Testis (tissue), 3 donors: ENCODE data around the gene CELA3A. TPM values are rescaled to one million over a fixed set of nuclear protein-coding genes. Genes with fewer than 3 reads are reported as not detected.
"Not testable (repeated sequence)": the region's sequence is repeated elsewhere in the genome, so short reads cannot be mapped to it uniquely, and the experiment has no call there.

Source experiments
- DNase-seq: peaks from one replicate; pipeline ENCODE4 v3.0.0-alpha.2; 2019
- H3K27ac ChIP-seq, 2 donors: fragments of 200-600 bp; sonication (generic); one replicate each; pipeline ENCODE4 v1.5.1; 2019
- H3K27me3 ChIP-seq: fragments of 200-600 bp; sonication (generic); one replicate; pipeline ENCODE4 v1.5.1; 2019
- H3K36me3 ChIP-seq: fragments of 200-600 bp; sonication (generic); one replicate; pipeline ENCODE4 v1.5.1; 2017; ENCODE audit warnings: low read depth; ENCODE audit errors: missing control alignments
- H3K4me1 ChIP-seq: fragments of 200-600 bp; sonication (generic); one replicate; pipeline ENCODE4 v1.5.1; 2019
- H3K4me3 ChIP-seq, 2 donors: fragments of 200-600 bp; sonication (generic); one replicate each; pipeline ENCODE4 v1.5.1; 2017 to 2019
- H3K9me3 ChIP-seq: fragments of 200-600 bp; sonication (generic); one replicate; pipeline ENCODE4 v1.5.1; 2017
- POLR2A ChIP-seq: fragments of 450-650 bp; IDR thresholded peaks from one replicate; pipeline ENCODE4 v1.6.1; 2017; ENCODE audit warnings: antibody characterized with exemption, mild to moderate bottlenecking, moderate library complexity
- WGBS, 2 donors: methylation state at CpG; one replicate each; pipeline ENCODE4 v1.1.5; 2018; 5-methylcytosine and 5-hydroxymethylcytosine counted together
- intact Hi-C: fragments of 100-400 bp; cut with DNase I; formaldehyde crosslinking; loops from one replicate; pipeline ENCODE4 v1.15.1; 2023; ENCODE audit warnings: low total_unique reads
- polyA plus RNA-seq: library from polyadenylated mRNA; stranded (reverse); fragments of 350-450 nt; fragmentation: Illumina TruSeq; extraction: RNeasy Lipid Tissue Mini Kit (QIAGEN cat#74804); gene quantifications from one replicate; pipeline ENCODE4 v1.2.3, GENCODE V29; 2014; ENCODE audit warnings: low read depth, low replicate concordance; ENCODE audit not compliant: insufficient read depth
- total RNA-seq, 2 donors: library from RNA; depleted of rRNA; stranded (reverse); fragments of >200 nt; gene quantifications; one replicate each; pipeline ENCODE4 v1.2.3, GENCODE V29; 2016
- TF ChIP-seq, protein P1 (sequence below), 3 experiments: fragments of 450-650 bp in 2 of 3; fragments of 200-600 bp in 1 of 3; sonication (generic) in 1 of 3; IDR thresholded peaks; one replicate each; pipeline ENCODE4 v1.5.1; 2016 to 2019; ENCODE audit warnings: antibody characterized with exemption in 3 of 3, mild to moderate bottlenecking in 2 of 3, moderate library complexity in 1 of 3

Gene CELA3A
- total and polyA plus RNA-seq, 3 donors from 2014 or later = not detected

DNA sequence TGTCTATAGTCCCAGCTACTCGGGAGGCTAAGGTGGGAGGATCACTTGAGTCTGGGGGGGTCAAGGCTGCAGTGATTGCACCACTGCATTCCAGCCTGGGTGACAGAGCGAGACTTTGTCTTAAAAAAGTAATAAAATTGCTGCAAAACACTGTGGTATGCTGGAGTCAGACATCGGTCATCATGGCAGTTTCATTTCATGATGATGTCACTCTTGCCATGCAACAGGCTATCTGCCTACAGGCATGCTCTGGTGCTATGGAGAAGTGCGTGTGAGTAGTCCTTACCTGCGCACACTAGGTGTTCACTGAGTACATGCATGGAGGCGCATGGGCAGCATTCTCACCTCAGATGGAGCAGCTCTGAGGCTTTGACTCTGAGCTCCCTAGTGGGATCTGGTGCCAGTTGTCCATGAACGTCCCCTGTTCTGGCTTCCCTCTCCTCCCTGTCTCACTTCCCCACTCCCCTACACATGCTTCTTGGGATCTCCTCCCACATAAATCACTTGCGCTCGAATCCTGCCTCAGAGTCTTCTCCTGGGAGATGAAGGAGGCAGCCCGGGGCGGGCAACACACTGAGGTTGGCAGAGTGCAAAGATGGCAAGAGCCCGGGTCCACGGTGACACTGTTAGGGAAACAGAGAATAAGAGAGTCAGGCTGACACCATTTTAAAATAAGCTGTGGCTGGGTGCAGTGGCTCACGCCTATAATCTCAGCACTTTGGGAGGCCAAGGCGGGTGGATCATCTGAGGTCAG is 35.0 kb upstream of the CELA3A start:
- intact Hi-C loops = no loop called here
- H3K4me1 ChIP-seq = no peaks in the 10 kb centered on the region
- DNase-seq = no peak
- TF ChIP-seq, protein P1, sequence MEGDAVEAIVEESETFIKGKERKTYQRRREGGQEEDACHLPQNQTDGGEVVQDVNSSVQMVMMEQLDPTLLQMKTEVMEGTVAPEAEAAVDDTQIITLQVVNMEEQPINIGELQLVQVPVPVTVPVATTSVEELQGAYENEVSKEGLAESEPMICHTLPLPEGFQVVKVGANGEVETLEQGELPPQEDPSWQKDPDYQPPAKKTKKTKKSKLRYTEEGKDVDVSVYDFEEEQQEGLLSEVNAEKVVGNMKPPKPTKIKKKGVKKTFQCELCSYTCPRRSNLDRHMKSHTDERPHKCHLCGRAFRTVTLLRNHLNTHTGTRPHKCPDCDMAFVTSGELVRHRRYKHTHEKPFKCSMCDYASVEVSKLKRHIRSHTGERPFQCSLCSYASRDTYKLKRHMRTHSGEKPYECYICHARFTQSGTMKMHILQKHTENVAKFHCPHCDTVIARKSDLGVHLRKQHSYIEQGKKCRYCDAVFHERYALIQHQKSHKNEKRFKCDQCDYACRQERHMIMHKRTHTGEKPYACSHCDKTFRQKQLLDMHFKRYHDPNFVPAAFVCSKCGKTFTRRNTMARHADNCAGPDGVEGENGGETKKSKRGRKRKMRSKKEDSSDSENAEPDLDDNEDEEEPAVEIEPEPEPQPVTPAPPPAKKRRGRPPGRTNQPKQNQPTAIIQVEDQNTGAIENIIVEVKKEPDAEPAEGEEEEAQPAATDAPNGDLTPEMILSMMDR (IDR thresholded peaks at IDR 0.05) = no peak
- TF ChIP-seq POLR2A = no peak
- no peak overlapping the region for H3K4me3 ChIP-seq
- no peak overlapping the region for H3K27ac ChIP-seq
- H3K27me3 ChIP-seq = no peaks in the 10 kb centered on the region
- no peaks in the 10 kb centered on the region for H3K9me3 ChIP-seq
- WGBS, 2 donors = 81 to 88% methylated on average over 13 to 15 of the region's 15 CpGs
- H3K36me3 ChIP-seq = no peaks in the 10 kb centered on the region

GRCh38 chr1:21967216-21967615 is 34.2 kb upstream of the CELA3A start:
- H3K9me3 ChIP-seq, DNase-seq, H3K4me3 ChIP-seq, H3K27me3 ChIP-seq, H3K4me1 ChIP-seq, intact Hi-C loops, H3K36me3 ChIP-seq, H3K27ac ChIP-seq: not testable (repeated sequence)
- 95 to 97% methylated on average over 6 of the region's 6 CpGs for WGBS, 2 donors

GRCh38 chr1:21969066-21969465 is 32.4 kb upstream of the CELA3A start:
- DNase-seq, H3K36me3 ChIP-seq, H3K27me3 ChIP-seq, H3K27ac ChIP-seq, H3K9me3 ChIP-seq, H3K4me1 ChIP-seq, H3K4me3 ChIP-seq, intact Hi-C loops: not testable (repeated sequence)
- WGBS, 2 donors = 69 to 76% methylated on average over 5 of the region's 5 CpGs

- WGBS, 2 donors = 42 to 63% methylated on average over 4 of the region's 4 CpGs
- DNase-seq, H3K9me3 ChIP-seq, H3K36me3 ChIP-seq, H3K4me3 ChIP-seq, H3K27me3 ChIP-seq, intact Hi-C loops, H3K27ac ChIP-seq, H3K4me1 ChIP-seq: not testable (repeated sequence)
These were observed 30.9 kb upstream of the CELA3A start for GRCh38 chr1:21970523-21970922.

DNA sequence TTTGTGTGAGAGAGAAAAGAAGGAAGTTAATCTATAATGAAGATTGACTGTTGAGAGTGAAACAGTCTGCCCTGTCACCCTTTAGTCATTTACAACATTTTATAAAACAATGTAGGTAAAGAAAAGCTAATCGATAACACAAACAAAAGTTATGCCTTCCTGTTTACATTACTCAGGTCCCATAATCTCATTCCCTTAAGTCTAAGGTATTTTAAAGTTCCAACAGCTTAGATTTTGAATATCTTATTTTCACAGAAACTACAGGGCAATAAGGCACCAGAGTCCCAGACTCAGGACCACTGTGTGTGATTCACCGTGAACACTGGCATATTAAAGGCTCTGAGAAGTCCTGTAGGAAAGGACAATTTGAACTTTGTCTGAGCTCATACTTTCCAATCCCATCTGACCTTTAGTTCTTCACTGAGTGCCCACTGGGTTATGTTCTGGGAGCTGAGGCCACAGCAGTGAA is 28.4 kb upstream of the CELA3A start:
- H3K36me3 ChIP-seq, H3K4me3 ChIP-seq, H3K27me3 ChIP-seq, DNase-seq, H3K4me1 ChIP-seq, H3K27ac ChIP-seq, H3K9me3 ChIP-seq, intact Hi-C loops: not testable (repeated sequence)
- WGBS, 2 donors = 69 to 87% methylated on average over 2 of the region's 2 CpGs

- H3K9me3 ChIP-seq, H3K36me3 ChIP-seq, intact Hi-C loops, H3K27me3 ChIP-seq, H3K4me3 ChIP-seq, H3K27ac ChIP-seq, H3K4me1 ChIP-seq, DNase-seq: not testable (repeated sequence)
- WGBS, 2 donors = 66 to 84% methylated on average over 5 to 8 of the region's 8 CpGs
These were observed 27.5 kb upstream of the CELA3A start for GRCh38 chr1:21973948-21974347.

DNA sequence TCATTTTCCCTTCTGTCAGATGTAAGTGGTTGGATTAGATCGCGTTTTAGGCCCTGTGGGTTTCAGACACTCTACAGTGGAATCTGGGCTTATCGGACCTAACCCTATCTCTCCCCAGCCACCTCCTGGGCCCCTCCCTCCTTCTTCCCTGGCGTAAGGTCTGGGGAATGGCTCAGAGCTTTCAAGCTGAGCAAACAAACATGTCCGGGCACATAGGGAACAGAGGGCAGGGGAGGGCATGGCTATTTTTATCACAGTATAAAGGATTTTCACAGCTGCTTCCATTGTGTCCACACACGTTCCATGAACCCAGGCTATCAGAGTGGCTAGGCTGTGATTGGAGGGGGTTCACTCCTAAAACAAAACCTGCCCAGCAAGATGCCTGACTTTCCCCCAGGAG is 26.8 kb upstream of the CELA3A start:
- H3K27ac ChIP-seq, H3K27me3 ChIP-seq, H3K36me3 ChIP-seq, H3K4me3 ChIP-seq, H3K9me3 ChIP-seq, DNase-seq, intact Hi-C loops, H3K4me1 ChIP-seq: not testable (repeated sequence)
- 58 to 80% methylated on average over 6 of the region's 6 CpGs for WGBS, 2 donors

- intact Hi-C loops = not testable (repeated sequence)
These were observed 26.2 kb upstream of the CELA3A start for GRCh38 chr1:21975296-21975695.

DNA sequence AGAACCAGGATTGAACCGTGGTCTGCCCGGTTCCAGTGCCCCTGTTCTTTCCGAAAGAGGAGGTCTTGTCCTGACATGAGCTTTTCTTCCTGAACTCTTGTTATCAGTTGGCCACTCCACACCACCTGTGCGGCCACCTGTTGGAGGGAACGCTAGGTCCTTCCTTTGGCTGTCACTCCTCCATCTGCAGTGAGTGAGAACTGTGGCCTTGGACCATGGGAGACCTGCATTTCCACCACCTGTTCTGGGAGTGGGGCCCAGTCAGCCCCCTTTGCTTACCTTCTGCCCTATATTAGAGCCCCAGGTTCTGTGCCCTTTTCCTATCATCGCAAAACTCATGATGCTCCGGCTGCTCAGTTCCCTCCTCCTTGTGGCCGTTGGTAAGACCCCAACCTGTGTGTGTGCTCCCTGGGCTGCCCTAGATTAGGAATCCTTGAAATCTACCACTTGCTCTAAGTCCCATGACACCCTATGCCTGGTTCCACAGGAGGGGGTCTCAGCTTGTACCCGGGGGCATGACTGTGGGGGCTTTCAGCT is 24.7 kb upstream of the CELA3A start, which contains the start of gene CELA3B:
Gene CELA3B (plus strand): TSS at position 320 of the 537 bp plus-strand sequence. CDS start 18 bp downstream, at position 338.
- H3K4me3 ChIP-seq, H3K4me1 ChIP-seq, H3K27me3 ChIP-seq, intact Hi-C loops, H3K36me3 ChIP-seq, H3K27ac ChIP-seq, H3K9me3 ChIP-seq, DNase-seq: not testable (repeated sequence)
- WGBS, 2 donors = 75 to 84% methylated on average over 9 of the region's 9 CpGs

More at GRCh38 chr1:21975296-21975695, 26.2 kb upstream of the CELA3A start:
- not testable (repeated sequence) for H3K9me3 ChIP-seq, H3K27me3 ChIP-seq, H3K27ac ChIP-seq, DNase-seq, H3K4me3 ChIP-seq, H3K36me3 ChIP-seq, H3K4me1 ChIP-seq
- 93 to 96% methylated on average over 9 of the region's 9 CpGs for WGBS, 2 donors

GRCh38 chr1:21978209-21978608 is 23.2 kb upstream of the CELA3A start:
- H3K27me3 ChIP-seq, H3K9me3 ChIP-seq, DNase-seq, intact Hi-C loops, H3K4me3 ChIP-seq, H3K36me3 ChIP-seq, H3K27ac ChIP-seq, H3K4me1 ChIP-seq: not testable (repeated sequence)
- 91 to 92% methylated on average over 5 to 11 of the region's 11 CpGs for WGBS, 2 donors

GRCh38 chr1:21980515-21981220 is 20.8 kb upstream of the CELA3A start:
- 69 to 79% methylated on average over 4 to 9 of the region's 21 CpGs for WGBS, 2 donors
- H3K27me3 ChIP-seq, H3K4me3 ChIP-seq, intact Hi-C loops, H3K36me3 ChIP-seq, DNase-seq, H3K4me1 ChIP-seq, H3K27ac ChIP-seq, H3K9me3 ChIP-seq: not testable (repeated sequence)
